Karpas-422 (cell line): ENCODE measurements around the gene PFKFB2. TPM values are rescaled to one million over a fixed set of nuclear protein-coding genes. Genes with fewer than 3 reads are reported as not detected.

ENCODE experiments used
- DNase-seq: peaks from one replicate; pipeline ENCODE4 v3.0.0-alpha.2; 2015
- H2AFZ ChIP-seq: fragments of 200-600 bp; sonication (generic); 2 replicates; pipeline ENCODE4 v1.6.1; 2014; ENCODE audit warnings: antibody characterized with exemption, low read length, mixed read lengths
- H3K27ac ChIP-seq: fragments of 200-600 bp; sonication (generic); 2 replicates; pipeline ENCODE4 v1.5.1; 2014; ENCODE audit warnings: mild to moderate bottlenecking, low read length, moderate library complexity
- H3K27me3 ChIP-seq: fragments of 200-600 bp; sonication (generic); 2 replicates; pipeline ENCODE4 v1.6.1; 2014; ENCODE audit warnings: low read length, mixed read lengths
- H3K36me3 ChIP-seq: fragments of 200-600 bp; sonication (generic); 2 replicates; pipeline ENCODE4 v1.6.1; 2014; ENCODE audit warnings: low read length, mixed read lengths; ENCODE audit not compliant: insufficient read depth
- H3K4me1 ChIP-seq: fragments of 200-600 bp; sonication (generic); 2 replicates; pipeline ENCODE4 v1.6.1; 2014; ENCODE audit warnings: mild to moderate bottlenecking, low read length, mixed read lengths
- H3K4me2 ChIP-seq: fragments of 200-600 bp; sonication (generic); 2 replicates; pipeline ENCODE4 v1.6.1; 2014; ENCODE audit warnings: low read length, low read depth, mild to moderate bottlenecking; ENCODE audit not compliant: poor library complexity, severe bottlenecking
- H3K4me3 ChIP-seq: fragments of 200-600 bp; sonication (generic); 2 replicates; pipeline ENCODE4 v1.5.1; 2014; ENCODE audit warnings: mild to moderate bottlenecking, antibody characterized with exemption, low read length, mixed read lengths
- H3K79me2 ChIP-seq: fragments of 200-600 bp; sonication (generic); 2 replicates; pipeline ENCODE4 v1.6.1; 2014; ENCODE audit warnings: mild to moderate bottlenecking, low read length, mixed read lengths
- H3K9ac ChIP-seq: fragments of 200-600 bp; sonication (generic); 2 replicates; pipeline ENCODE4 v1.6.0; 2014; ENCODE audit warnings: low read length
- H3K9me2 ChIP-seq: fragments of 200-600 bp; sonication (generic), shearing (Covaris generic); replicated peaks from 2 replicates; pipeline ENCODE4 v1.6.0; 2014; ENCODE audit warnings: mild to moderate bottlenecking, low read length, moderate library complexity; ENCODE audit not compliant: insufficient read depth
- H3K9me3 ChIP-seq: fragments of 300-700, 200-600 bp; sonication (generic); 2 replicates; pipeline ENCODE4 v1.6.1; 2014; ENCODE audit warnings: low read length, mixed read lengths
- H4K20me1 ChIP-seq: fragments of 200-600 bp; sonication (generic); 2 replicates; pipeline ENCODE4 v1.6.1; 2014; ENCODE audit warnings: mild to moderate bottlenecking, antibody characterized with exemption, low read length, low read depth; ENCODE audit not compliant: insufficient read depth
- total RNA-seq: library from RNA; depleted of rRNA; stranded (reverse); fragments of >200 nt; shearing (Covaris generic); gene quantifications from 2 replicates; pipeline ENCODE4 v1.2.3, GENCODE V29; 2014; ENCODE audit warnings: low replicate concordance

PFKFB2 gene
- total RNA-seq, 1 experiment from 2014 or later, result 0.07 TPM

DNA sequence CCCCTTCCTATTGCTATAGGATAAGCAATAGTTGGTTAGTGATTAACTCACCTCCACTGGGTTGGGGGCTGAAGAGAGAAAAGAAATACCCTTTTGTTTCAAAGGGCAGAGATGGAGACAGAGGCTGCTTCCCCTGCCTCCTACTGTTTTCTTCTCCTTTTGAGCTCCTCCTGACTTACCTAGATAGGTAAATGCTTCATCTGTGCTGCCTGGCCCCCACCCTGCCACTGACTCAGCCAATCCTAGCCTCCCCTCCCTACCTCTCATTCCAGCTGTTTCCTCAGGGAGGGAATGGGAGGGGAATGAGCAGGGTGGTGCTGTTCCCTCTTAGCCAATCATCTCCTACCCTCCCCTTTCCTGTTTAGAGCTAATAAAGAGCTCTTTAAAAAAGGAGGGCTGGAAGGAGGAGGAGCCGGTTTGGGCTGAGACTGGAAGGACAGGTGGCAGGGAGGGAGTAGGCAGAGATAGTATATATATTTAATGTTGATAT is 20.5 kb upstream of the PFKFB2 start, which contains the start of gene C1orf116:
Gene C1orf116, minus strand, starts transcription at position 229 of the 490 bp plus-strand sequence. CDS start 5,158 bp downstream, outside the sequence.
- Histone ChIP-seq H3K4me2 (no peak within 1 kb of the TSS), H3K9me3 (no peaks in the 10 kb centered on the region), H2AFZ (no peak within 1 kb of the TSS), H3K27ac (no peak within 1 kb of the TSS), H4K20me1 (no peaks in the 10 kb centered on the region), H3K79me2 (no peaks in the 10 kb centered on the region), H3K36me3 (no peaks in the 10 kb centered on the region), H3K9me2 (no peaks in the 10 kb centered on the region), H3K9ac (no peak within 1 kb of the TSS), H3K4me3 (no peak within 1 kb of the TSS), H3K4me1 (no peaks in the 10 kb centered on the region), H3K27me3 (no peaks in the 10 kb centered on the region)
- DNase-seq, result no peak

DNA sequence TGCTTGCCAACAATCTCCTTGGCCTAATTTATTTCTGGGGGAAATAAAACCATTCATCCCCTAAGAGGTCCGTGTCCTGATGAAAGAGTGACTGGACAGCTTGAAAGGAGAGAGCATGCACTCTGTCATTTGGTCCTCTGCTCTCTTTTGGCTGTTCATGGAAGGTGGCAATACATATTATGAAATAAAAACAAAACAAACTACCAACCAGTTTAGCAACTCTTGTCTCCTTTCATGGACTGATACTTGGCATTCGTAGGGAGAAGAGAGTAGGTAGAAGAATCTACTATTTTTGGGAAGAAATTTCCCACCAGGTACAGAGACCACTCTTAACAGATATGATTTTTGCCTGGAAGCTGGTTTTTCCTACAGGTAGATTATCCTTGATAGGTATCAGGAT is 19.8 kb upstream of the PFKFB2 start:
- H3K4me1 ChIP-seq, result no peaks in the 10 kb centered on the region
- H3K9ac ChIP-seq, result no peak overlapping the region
- no peaks in the 10 kb centered on the region for H3K9me2 ChIP-seq
- no peak overlapping the region for H2AFZ ChIP-seq
- no peaks in the 10 kb centered on the region for H3K79me2 ChIP-seq
- H3K4me3 ChIP-seq, result no peak overlapping the region
- no peaks in the 10 kb centered on the region for H4K20me1 ChIP-seq
- H3K27me3 ChIP-seq, result no peaks in the 10 kb centered on the region
- no peak overlapping the region for H3K27ac ChIP-seq
- H3K9me3 ChIP-seq, result no peaks in the 10 kb centered on the region
- DNase-seq, result no peak
- H3K4me2 ChIP-seq, result no peak overlapping the region
- no peaks in the 10 kb centered on the region for H3K36me3 ChIP-seq

- Histone ChIP-seq H2AFZ (no peak overlapping the region), H3K79me2 (no peaks in the 10 kb centered on the region), H3K4me3 (no peak overlapping the region), H3K9me2 (no peaks in the 10 kb centered on the region), H3K9ac (no peak overlapping the region), H4K20me1 (no peaks in the 10 kb centered on the region), H3K36me3 (no peaks in the 10 kb centered on the region), H3K27me3 (no peaks in the 10 kb centered on the region), H3K4me2 (no peak overlapping the region), H3K4me1 (no peaks in the 10 kb centered on the region), H3K27ac (no peak overlapping the region), H3K9me3 (no peaks in the 10 kb centered on the region)
- DNase-seq, result no peak
Observed at GRCh38 chr1:207034208-207034607, 18.9 kb upstream of the PFKFB2 start.

GRCh38 chr1:207034998-207035397 is 18.1 kb upstream of the PFKFB2 start:
- H3K36me3 ChIP-seq, result no peaks in the 10 kb centered on the region
- H3K27ac ChIP-seq, result no peak overlapping the region
- H3K4me2 ChIP-seq, result no peak overlapping the region
- no peak overlapping the region for H2AFZ ChIP-seq
- no peak overlapping the region for H3K9ac ChIP-seq
- H3K4me1 ChIP-seq, result no peaks in the 10 kb centered on the region
- no peaks in the 10 kb centered on the region for H3K9me2 ChIP-seq
- H3K9me3 ChIP-seq, result no peaks in the 10 kb centered on the region
- no peak overlapping the region for H3K4me3 ChIP-seq
- H4K20me1 ChIP-seq, result no peaks in the 10 kb centered on the region
- no peak for DNase-seq
- H3K79me2 ChIP-seq, result no peaks in the 10 kb centered on the region
- H3K27me3 ChIP-seq, result no peaks in the 10 kb centered on the region

- Histone ChIP-seq H3K4me2 (no peak overlapping the region), H3K36me3 (no peaks in the 10 kb centered on the region), H3K4me3 (no peak overlapping the region), H4K20me1 (no peaks in the 10 kb centered on the region), H3K9me2 (no peaks in the 10 kb centered on the region), H2AFZ (no peak overlapping the region), H3K9ac (no peak overlapping the region), H3K9me3 (no peaks in the 10 kb centered on the region), H3K27me3 (no peaks in the 10 kb centered on the region), H3K79me2 (no peaks in the 10 kb centered on the region), H3K4me1 (no peaks in the 10 kb centered on the region), H3K27ac (no peak overlapping the region)
- no peak for DNase-seq
Observed at GRCh38 chr1:207035877-207036551, 17.1 kb upstream of the PFKFB2 start.

GRCh38 chr1:207036865-207037264 is 16.2 kb upstream of the PFKFB2 start:
- Histone ChIP-seq H3K36me3 (no peaks in the 10 kb centered on the region), H3K9ac (no peak overlapping the region), H3K4me2 (no peak overlapping the region), H3K9me2 (no peaks in the 10 kb centered on the region), H3K9me3 (no peaks in the 10 kb centered on the region), H3K27me3 (no peaks in the 10 kb centered on the region), H3K27ac (no peak overlapping the region), H2AFZ (no peak overlapping the region), H3K79me2 (no peaks in the 10 kb centered on the region), H3K4me1 (no peaks in the 10 kb centered on the region), H4K20me1 (no peaks in the 10 kb centered on the region), H3K4me3 (no peak overlapping the region)
- no peak for DNase-seq

- Histone ChIP-seq H3K27ac (no peak overlapping the region), H2AFZ (no peak overlapping the region), H3K27me3 (no peaks in the 10 kb centered on the region), H3K4me1 (no peaks in the 10 kb centered on the region), H3K4me3 (no peak overlapping the region), H3K79me2 (no peaks in the 10 kb centered on the region), H4K20me1 (no peaks in the 10 kb centered on the region), H3K9ac (no peak overlapping the region), H3K4me2 (no peak overlapping the region), H3K9me2 (no peaks in the 10 kb centered on the region), H3K36me3 (no peaks in the 10 kb centered on the region), H3K9me3 (no peaks in the 10 kb centered on the region)
- no peak for DNase-seq
Observed at GRCh38 chr1:207039380-207040180, 13.5 kb upstream of the PFKFB2 start.

DNA sequence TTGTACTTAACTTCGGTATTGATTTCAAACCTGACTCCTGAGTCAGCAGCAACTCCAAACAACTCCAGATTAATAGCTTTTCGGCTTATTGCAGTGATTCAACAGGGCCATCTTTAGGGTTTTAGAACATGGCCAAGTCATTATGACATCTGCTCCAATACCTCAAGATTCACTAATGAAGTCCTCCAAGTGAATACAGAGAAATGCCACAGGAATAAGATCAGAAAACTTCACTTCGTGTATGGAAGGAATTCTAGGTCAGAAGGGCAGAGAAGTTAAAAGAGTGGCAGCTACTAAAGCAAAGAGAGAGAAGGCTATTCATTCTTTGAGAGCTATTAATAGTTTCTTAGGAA is 12.9 kb upstream of the PFKFB2 start:
- H3K4me3 ChIP-seq, result no peak overlapping the region
- H3K9ac ChIP-seq, result no peak overlapping the region
- H3K9me2 ChIP-seq, result no peaks in the 10 kb centered on the region
- no peak overlapping the region for H3K27ac ChIP-seq
- no peak for DNase-seq
- H4K20me1 ChIP-seq, result no peaks in the 10 kb centered on the region
- no peaks in the 10 kb centered on the region for H3K4me1 ChIP-seq
- H3K36me3 ChIP-seq, result no peaks in the 10 kb centered on the region
- no peaks in the 10 kb centered on the region for H3K79me2 ChIP-seq
- H3K27me3 ChIP-seq, result no peaks in the 10 kb centered on the region
- H3K9me3 ChIP-seq, result no peaks in the 10 kb centered on the region
- no peak overlapping the region for H2AFZ ChIP-seq
- H3K4me2 ChIP-seq, result no peak overlapping the region
